GM12878 (cell line): ENCODE measurements around the gene C1orf87. TPM values are rescaled to one million over a fixed set of nuclear protein-coding genes. Genes with fewer than 3 reads are reported as not detected.

Experiments used
- ATAC-seq: fragments of 200-7000 bp; cut with Tn5 transposase; 3 replicates; pipeline ENCODE4 v1.9.1; 2020; ENCODE audit warnings: mild to moderate bottlenecking, moderate library complexity
- BruUV-seq: library from RNA; stranded (reverse); fragments of 400-500 nt; replicated peaks from 2 replicates; lab custom pipeline; 2021; lab: Mats Ljungman, UMichigan
- CTCF ChIA-PET: fragments of 300-600 bp; sonication (Branson Sonifier 250); formaldehyde crosslinking; extraction: SDS; loops from one replicate; lab custom pipeline; 2021; ENCODE audit warnings: inconsistent platforms; lab: Yijun Ruan, JAX
- POLR2A ChIA-PET: fragments of 350-600 bp; formaldehyde crosslinking; extraction: SDS; loops from one replicate; lab custom pipeline; 2021; ENCODE audit warnings: inconsistent platforms; lab: Charles Lee
- RAD21 ChIA-PET: fragments of 300-600 bp; sonication (Branson Sonifier 250); formaldehyde crosslinking; loops from one replicate; lab custom pipeline; 2023; ENCODE audit warnings: antibody characterized with exemption; ENCODE audit not compliant: unreplicated experiment; lab: Charles Lee
- SMC1A ChIA-PET: fragments of 300-600 bp; sonication (Branson Sonifier 250); formaldehyde crosslinking; loops from one replicate; lab custom pipeline; 2023; ENCODE audit not compliant: unreplicated experiment, uncharacterized antibody; lab: Charles Lee
- DNase-seq: peaks from one replicate; pipeline ENCODE4 v3.0.0-alpha.2; 2011; ENCODE audit warnings: low read depth, low spot score
- FAIRE-seq: peaks from 3 replicates; lab custom pipeline; 2011; peaks lifted over from hg19 to GRCh38; lab: Jason Lieb, UNC
- H2AFZ ChIP-seq: 2 replicates; pipeline ENCODE4 v1.6.0; 2011; ENCODE audit warnings: low read depth, low read length, control low read depth; ENCODE audit not compliant: control insufficient read depth
- H3K27ac ChIP-seq: 2 replicates; pipeline ENCODE4 v1.5.1; 2011; ENCODE audit warnings: control low read depth; ENCODE audit not compliant: control insufficient read depth, insufficient read depth
- H3K27me3 ChIP-seq, 2 experiments: replicated peaks in 1 of 2; 2 replicates each; pipeline versions ENCODE4 v1.6.0 to v1.6.1; 2011; ENCODE audit warnings: low read length in 1 of 2; ENCODE audit not compliant: control insufficient read depth in 2 of 2, insufficient read depth in 2 of 2
- H3K36me3 ChIP-seq, 2 experiments: 2 replicates each; pipeline ENCODE4 v1.5.1; 2011; ENCODE audit warnings: low read length in 1 of 2; ENCODE audit not compliant: control insufficient read depth in 2 of 2, insufficient read depth in 2 of 2
- H3K4me1 ChIP-seq: 2 replicates; pipeline ENCODE4 v1.6.1; 2011; ENCODE audit warnings: mild to moderate bottlenecking, low read length, moderate library complexity, mixed read lengths; ENCODE audit not compliant: control insufficient read depth, insufficient read depth
- H3K4me2 ChIP-seq: 2 replicates; pipeline ENCODE4 v1.6.0; 2011; ENCODE audit warnings: control low read depth; ENCODE audit not compliant: control insufficient read depth, insufficient read depth
- H3K4me3 ChIP-seq: fragments of 200-600 bp; sonication (generic); 2 replicates; pipeline ENCODE4 v1.5.1; 2016
- H3K79me2 ChIP-seq: 2 replicates; pipeline ENCODE4 v1.6.0; 2011; ENCODE audit warnings: low read length; ENCODE audit not compliant: control insufficient read depth, insufficient read depth
- H3K9ac ChIP-seq: 2 replicates; pipeline ENCODE4 v1.8.0; 2011; ENCODE audit warnings: low read length, control low read depth, mixed read lengths; ENCODE audit not compliant: control insufficient read depth, insufficient read depth
- H3K9me3 ChIP-seq: replicated peaks from 3 replicates; pipeline ENCODE4 v1.5.1; 2011; ENCODE audit warnings: mild to moderate bottlenecking, low read length; ENCODE audit not compliant: control insufficient read depth, insufficient read depth
- H4K20me1 ChIP-seq: 2 replicates; pipeline ENCODE4 v1.6.0; 2011; ENCODE audit not compliant: control insufficient read depth, insufficient read depth
- CBX5 ChIP-seq: sonication (generic); IDR thresholded peaks from 2 replicates; pipeline ENCODE4 v1.6.1; 2016; ENCODE audit warnings: low read depth, moderate library complexity, mild to moderate bottlenecking, inconsistent platforms
- E2F8 ChIP-seq: fragments of 450-650 bp; IDR thresholded peaks from 2 replicates; pipeline ENCODE4 v1.6.1; 2018; ENCODE audit warnings: mild to moderate bottlenecking, low read depth, moderate library complexity; ENCODE audit not compliant: partially characterized antibody
- ETV6 ChIP-seq, 2 experiments: fragments of 450-650 bp in 1 of 2; IDR thresholded peaks in 1 of 2; conservative IDR thresholded peaks in 1 of 2; 2 replicates each; pipeline ENCODE4 v1.6.1; 2014; ENCODE audit warnings: antibody characterized with exemption in 1 of 2, borderline replicate concordance in 1 of 2, low read depth in 1 of 2, mild to moderate bottlenecking in 1 of 2, moderate library complexity in 1 of 2
- EZH2 ChIP-seq: IDR thresholded peaks from 2 replicates; pipeline ENCODE4 v1.6.1; 2012; ENCODE audit warnings: low read depth, mild to moderate bottlenecking, control low read depth, inconsistent platforms, low read length, borderline replicate concordance; ENCODE audit not compliant: control insufficient read depth
- FOS ChIP-seq: IDR thresholded peaks from 3 replicates; pipeline ENCODE4 v1.6.1; 2011; ENCODE audit warnings: borderline replicate concordance; ENCODE audit not compliant: insufficient read length; ENCODE audit errors: extremely low read depth
- HDAC6 ChIP-seq: fragments of 200-600 bp; sonication (generic); IDR thresholded peaks from one replicate; pipeline ENCODE4 v1.8.0; 2017; ENCODE audit warnings: antibody characterized with exemption; ENCODE audit not compliant: unreplicated experiment
- HDGF ChIP-seq: fragments of 450-650 bp; IDR thresholded peaks from 2 replicates; pipeline ENCODE4 v1.6.1; 2016; ENCODE audit warnings: antibody characterized with exemption
- HSF1 ChIP-seq: fragments of 150-350 bp; IDR thresholded peaks from 2 replicates; pipeline ENCODE4 v1.6.1; 2014; ENCODE audit warnings: mild to moderate bottlenecking, low read depth, low read length
- KDM1A ChIP-seq: fragments of 200-600 bp; sonication (generic); IDR thresholded peaks from 2 replicates; pipeline ENCODE4 v1.6.1; 2016; ENCODE audit warnings: borderline replicate concordance
- NR2C1 ChIP-seq: fragments of 450-650 bp; IDR thresholded peaks from 2 replicates; pipeline ENCODE4 v1.6.1; 2017; ENCODE audit warnings: antibody characterized with exemption, mild to moderate bottlenecking, moderate library complexity
- POLR2AphosphoS5 ChIP-seq: IDR thresholded peaks from 2 replicates; pipeline ENCODE4 v1.6.1; 2011; ENCODE audit warnings: mild to moderate bottlenecking, low read length, inconsistent platforms
- SMARCA5 ChIP-seq: fragments of 450-650 bp; IDR thresholded peaks from 2 replicates; pipeline ENCODE4 v1.6.1; 2017; ENCODE audit warnings: mild to moderate bottlenecking
- SREBF2 ChIP-seq: IDR thresholded peaks from 2 replicates; pipeline ENCODE4 v1.6.1; 2012; ENCODE audit warnings: mild to moderate bottlenecking, low read length
- SUZ12 ChIP-seq: fragments of 200-600 bp; sonication (generic); IDR thresholded peaks from one replicate; pipeline ENCODE4 v1.6.1; 2018; ENCODE audit warnings: antibody characterized with exemption, mild to moderate bottlenecking; ENCODE audit not compliant: unreplicated experiment
- TARDBP ChIP-seq: IDR thresholded peaks from 2 replicates; pipeline ENCODE4 v1.6.1; 2016; ENCODE audit warnings: borderline replicate concordance
- TCF12 ChIP-seq: IDR thresholded peaks from 2 replicates; pipeline ENCODE4 v1.6.1; 2011; ENCODE audit warnings: low read depth, mild to moderate bottlenecking, low read length
- ZBED1 ChIP-seq: IDR thresholded peaks from 2 replicates; pipeline ENCODE4 v1.6.1; 2016; ENCODE audit warnings: borderline replicate concordance
- ZBTB33 ChIP-seq: fragments of 450-650 bp; IDR thresholded peaks from 2 replicates; pipeline ENCODE4 v1.6.1; 2017; ENCODE audit warnings: mild to moderate bottlenecking
- WGBS: methylation state at CpG from one replicate; pipeline ENCODE4 v1.1.6; 2016; ENCODE audit warnings: low lambda C conversion rate; ENCODE audit not compliant: insufficient replicate concordance, insufficient coverage; ENCODE audit errors: missing lambda C conversion rate; 5-methylcytosine and 5-hydroxymethylcytosine counted together
- in situ Hi-C: fragments of 300-500 bp; cut with MboI; formaldehyde crosslinking; loops from 9 replicates; pipeline ENCODE4 v1.14.3; 2018; ENCODE audit warnings: mixed read lengths
- intact Hi-C: fragments of 100-400 bp; cut with micrococcal nuclease; formaldehyde crosslinking; loops from one replicate; pipeline ENCODE4 v1.14.2; 2022; ENCODE audit not compliant: unreplicated experiment
- polyA plus RNA-seq, 11 experiments: library from polyadenylated mRNA; depleted of rRNA in 4 of 11; unstranded in 6 of 11; stranded (reverse) in 5 of 11; fragments of >200 nt; fragmentation: Nextera tagmentation in 4 of 11; fragmentation: Illumina TruSeq in 1 of 11; extraction: Ambion mirVana in 4 of 11; extraction: Trizol in 1 of 11; gene quantifications; 1 replicate in 1 of 11; 2 replicates in 10 of 11; pipeline versions ENCODE4 v1.2.1 to v1.2.3, GENCODE V29; 2011 to 2016; ENCODE audit warnings: inconsistent platforms in 2 of 11, missing spikeins in 2 of 11, low read depth in 1 of 11
- total RNA-seq, 4 experiments: library from RNA; depleted of rRNA in 3 of 4; stranded (reverse); fragments of >200 nt in 3 of 4; fragmentation: Illumina TruSeq in 1 of 4; extraction: Trizol in 1 of 4; gene quantifications; 2 replicates each; pipeline versions ENCODE4 v1.2.1 to v1.2.3, GENCODE V29; 2013 to 2021

The C1orf87 gene
- total and polyA plus RNA-seq, 10 of the 15 experiments (the other 5 are each of a cell fraction or from before 2014, with no cell fraction given) = not detected

GRCh38 chr1:60069691-60070090 is 3.9 kb downstream of the C1orf87 start:
- intact Hi-C loops = no loop called here
- Histone ChIP-seq H3K4me3 (no peak overlapping the region), H3K27me3 (no peaks in the 10 kb centered on the region; a peak in 1 of 4 replicates), H3K9ac (no peak overlapping the region), H3K9me3 (no peaks in the 10 kb centered on the region), H3K36me3 (no peaks in the 10 kb centered on the region), H3K4me1 (no peaks in the 10 kb centered on the region), H3K27ac (no peak overlapping the region), H3K4me2 (no peak overlapping the region), H3K79me2 (no peaks in the 10 kb centered on the region), H4K20me1 (no peaks in the 10 kb centered on the region), H2AFZ (no peak overlapping the region)
- POLR2A ChIA-PET = no interaction called here
- WGBS = 40% methylated on average over 1 of the region's 1 CpG
- in situ Hi-C loops = no loop called here
- FAIRE-seq (no peak), ATAC-seq (no peak), DNase-seq (no peak)
- CTCF ChIA-PET = no interaction called here
- BruUV-seq = no TSS peak
- RAD21 ChIA-PET = no interaction called here
- SMC1A ChIA-PET = no interaction called here
- TF ChIP-seq HDGF = no peak
- TF ChIP-seq ETV6 (conservative IDR thresholded peaks at IDR 0.05 in 1 of 2, IDR thresholded peaks at IDR 0.05 in 1 of 2; ENCODE audit: borderline replicate concordance in 1 of 2, low read depth in 1 of 2) = no peak
- no peak for TF ChIP-seq EZH2
- TF ChIP-seq SMARCA5 = no peak
- no peak for TF ChIP-seq HSF1
- no peak for TF ChIP-seq SUZ12
- TF ChIP-seq POLR2AphosphoS5 = no peak
- TF ChIP-seq CBX5 = no peak
- no peak for TF ChIP-seq KDM1A
- TF ChIP-seq ZBTB33 = no peak
- no peak for TF ChIP-seq FOS
- TF ChIP-seq TCF12 = no peak
- no peak for TF ChIP-seq NR2C1
- no peak for TF ChIP-seq TARDBP
- no peak for TF ChIP-seq HDAC6
- TF ChIP-seq E2F8 = no peak
- TF ChIP-seq SREBF2 = no peak
- TF ChIP-seq ZBED1 = no peak
